GM12878 (cell line): ENCODE measurements around the gene FAM184B. TPM values are rescaled to one million over a fixed set of nuclear protein-coding genes. Genes with fewer than 3 reads are reported as not detected.

ENCODE experiments used
- ATAC-seq: fragments of 200-7000 bp; cut with Tn5 transposase; 3 replicates; pipeline ENCODE4 v1.9.1; 2020; ENCODE audit warnings: mild to moderate bottlenecking, moderate library complexity
- BruUV-seq: library from RNA; stranded (reverse); fragments of 400-500 nt; replicated peaks from 2 replicates; lab custom pipeline; 2021; lab: Mats Ljungman, UMichigan
- CTCF ChIA-PET: fragments of 300-600 bp; sonication (Branson Sonifier 250); formaldehyde crosslinking; extraction: SDS; loops from one replicate; lab custom pipeline; 2021; ENCODE audit warnings: inconsistent platforms; lab: Yijun Ruan, JAX
- POLR2A ChIA-PET: fragments of 350-600 bp; formaldehyde crosslinking; extraction: SDS; loops from one replicate; lab custom pipeline; 2021; ENCODE audit warnings: inconsistent platforms; lab: Charles Lee
- RAD21 ChIA-PET: fragments of 300-600 bp; sonication (Branson Sonifier 250); formaldehyde crosslinking; loops from one replicate; lab custom pipeline; 2023; ENCODE audit warnings: antibody characterized with exemption; ENCODE audit not compliant: unreplicated experiment; lab: Charles Lee
- SMC1A ChIA-PET: fragments of 300-600 bp; sonication (Branson Sonifier 250); formaldehyde crosslinking; loops from one replicate; lab custom pipeline; 2023; ENCODE audit not compliant: unreplicated experiment, uncharacterized antibody; lab: Charles Lee
- DNase-seq: peaks from one replicate; pipeline ENCODE4 v3.0.0-alpha.2; 2011; ENCODE audit warnings: low read depth, low spot score
- FAIRE-seq: peaks from 3 replicates; lab custom pipeline; 2011; peaks lifted over from hg19 to GRCh38; lab: Jason Lieb, UNC
- H2AFZ ChIP-seq: 2 replicates; pipeline ENCODE4 v1.6.0; 2011; ENCODE audit warnings: low read depth, low read length, control low read depth; ENCODE audit not compliant: control insufficient read depth
- H3K27ac ChIP-seq: 2 replicates; pipeline ENCODE4 v1.5.1; 2011; ENCODE audit warnings: control low read depth; ENCODE audit not compliant: control insufficient read depth, insufficient read depth
- H3K27me3 ChIP-seq, 2 experiments: replicated peaks in 1 of 2; 2 replicates each; pipeline versions ENCODE4 v1.6.0 to v1.6.1; 2011; ENCODE audit warnings: low read length in 1 of 2; ENCODE audit not compliant: control insufficient read depth in 2 of 2, insufficient read depth in 2 of 2
- H3K36me3 ChIP-seq, 2 experiments: 2 replicates each; pipeline ENCODE4 v1.5.1; 2011; ENCODE audit warnings: low read length in 1 of 2; ENCODE audit not compliant: control insufficient read depth in 2 of 2, insufficient read depth in 2 of 2
- H3K4me1 ChIP-seq: 2 replicates; pipeline ENCODE4 v1.6.1; 2011; ENCODE audit warnings: mild to moderate bottlenecking, low read length, moderate library complexity, mixed read lengths; ENCODE audit not compliant: control insufficient read depth, insufficient read depth
- H3K4me2 ChIP-seq: 2 replicates; pipeline ENCODE4 v1.6.0; 2011; ENCODE audit warnings: control low read depth; ENCODE audit not compliant: control insufficient read depth, insufficient read depth
- H3K4me3 ChIP-seq: fragments of 200-600 bp; sonication (generic); 2 replicates; pipeline ENCODE4 v1.5.1; 2016
- H3K79me2 ChIP-seq: 2 replicates; pipeline ENCODE4 v1.6.0; 2011; ENCODE audit warnings: low read length; ENCODE audit not compliant: control insufficient read depth, insufficient read depth
- H3K9ac ChIP-seq: 2 replicates; pipeline ENCODE4 v1.8.0; 2011; ENCODE audit warnings: low read length, control low read depth, mixed read lengths; ENCODE audit not compliant: control insufficient read depth, insufficient read depth
- H3K9me3 ChIP-seq: replicated peaks from 3 replicates; pipeline ENCODE4 v1.5.1; 2011; ENCODE audit warnings: mild to moderate bottlenecking, low read length; ENCODE audit not compliant: control insufficient read depth, insufficient read depth
- H4K20me1 ChIP-seq: 2 replicates; pipeline ENCODE4 v1.6.0; 2011; ENCODE audit not compliant: control insufficient read depth, insufficient read depth
- EED ChIP-seq: sonication (generic); IDR thresholded peaks from 2 replicates; pipeline ENCODE4 v1.6.1; 2016; ENCODE audit warnings: antibody characterized with exemption, low read depth
- PML ChIP-seq: IDR thresholded peaks from 2 replicates; pipeline ENCODE4 v1.6.1; 2012; ENCODE audit warnings: low read length, inconsistent platforms
- in situ Hi-C: fragments of 300-500 bp; cut with MboI; formaldehyde crosslinking; loops from 9 replicates; pipeline ENCODE4 v1.14.3; 2018; ENCODE audit warnings: mixed read lengths
- intact Hi-C: fragments of 100-400 bp; cut with micrococcal nuclease; formaldehyde crosslinking; loops from one replicate; pipeline ENCODE4 v1.14.2; 2022; ENCODE audit not compliant: unreplicated experiment
- polyA plus RNA-seq, 11 experiments: library from polyadenylated mRNA; depleted of rRNA in 4 of 11; unstranded in 6 of 11; stranded (reverse) in 5 of 11; fragments of >200 nt; fragmentation: Nextera tagmentation in 4 of 11; fragmentation: Illumina TruSeq in 1 of 11; extraction: Ambion mirVana in 4 of 11; extraction: Trizol in 1 of 11; gene quantifications; 1 replicate in 1 of 11; 2 replicates in 10 of 11; pipeline versions ENCODE4 v1.2.1 to v1.2.3, GENCODE V29; 2011 to 2016; ENCODE audit warnings: inconsistent platforms in 2 of 11, missing spikeins in 2 of 11, low read depth in 1 of 11
- total RNA-seq, 4 experiments: library from RNA; depleted of rRNA in 3 of 4; stranded (reverse); fragments of >200 nt in 3 of 4; fragmentation: Illumina TruSeq in 1 of 4; extraction: Trizol in 1 of 4; gene quantifications; 2 replicates each; pipeline versions ENCODE4 v1.2.1 to v1.2.3, GENCODE V29; 2013 to 2021
- TF ChIP-seq, protein P1 (sequence below): IDR thresholded peaks from 2 replicates; pipeline ENCODE4 v1.6.1; 2011; ENCODE audit warnings: low read depth, mild to moderate bottlenecking, low read length, moderate library complexity, borderline replicate concordance; ENCODE audit errors: extremely low read depth
- TF ChIP-seq, protein P2 (sequence below): IDR thresholded peaks from 2 replicates; pipeline ENCODE4 v1.6.1; 2012; ENCODE audit warnings: mild to moderate bottlenecking, low read depth, low read length

Gene FAM184B
- total and polyA plus RNA-seq, 10 of the 15 experiments (the other 5 are each of a cell fraction or from before 2014, with no cell fraction given) = under 0.01 TPM; not detected in 9

DNA sequence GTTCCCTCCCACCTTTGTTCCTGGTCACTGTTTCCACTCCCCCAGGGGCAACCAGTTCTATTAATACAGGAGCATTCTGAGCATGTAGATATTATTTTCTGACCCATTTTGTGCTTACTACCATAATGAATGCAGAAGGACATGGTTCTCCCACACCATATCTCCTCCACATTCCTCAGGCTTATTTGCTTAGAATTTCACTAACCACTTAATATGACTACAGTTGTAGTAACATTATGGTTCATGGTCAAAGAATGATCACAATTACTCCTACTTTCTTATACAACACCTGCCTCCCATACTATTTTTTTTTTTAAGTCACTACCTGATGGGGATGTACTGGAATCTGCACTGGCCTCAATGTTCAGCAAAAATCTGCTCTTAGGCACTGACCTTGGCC, 7.5 kb upstream of the FAM184B start:
- POLR2A ChIA-PET = no interaction called here

More for the DNA sequence above, 7.5 kb upstream of the FAM184B start:
- intact Hi-C loops (no loop called here), in situ Hi-C loops (no loop called here)
- FAIRE-seq (no peak), ATAC-seq (no peak), DNase-seq (no peak)
- H3K79me2 ChIP-seq = no peaks in the 10 kb centered on the region
- H3K9me3 ChIP-seq = no peaks in the 10 kb centered on the region; the same call in 2 of the 3 replicates
- H3K9ac ChIP-seq = no peak overlapping the region
- H2AFZ ChIP-seq = no peak overlapping the region
- SMC1A ChIA-PET = interaction anchor here (3.1 kb wide), 1 partner anchor 16 kb away, joined by 12 read pairs; no protein-coding TSS in a partner anchor
- no peaks in the 10 kb centered on the region for H4K20me1 ChIP-seq
- RAD21 ChIA-PET = no interaction called here
- H3K36me3 ChIP-seq = no peaks in the 10 kb centered on the region
- no peaks in the 10 kb centered on the region for H3K4me1 ChIP-seq
- TF ChIP-seq, protein P1, sequence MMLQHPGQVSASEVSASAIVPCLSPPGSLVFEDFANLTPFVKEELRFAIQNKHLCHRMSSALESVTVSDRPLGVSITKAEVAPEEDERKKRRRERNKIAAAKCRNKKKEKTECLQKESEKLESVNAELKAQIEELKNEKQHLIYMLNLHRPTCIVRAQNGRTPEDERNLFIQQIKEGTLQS = no peak
- TF ChIP-seq PML (no peak), EED (no peak)
- TF ChIP-seq, protein P2, sequence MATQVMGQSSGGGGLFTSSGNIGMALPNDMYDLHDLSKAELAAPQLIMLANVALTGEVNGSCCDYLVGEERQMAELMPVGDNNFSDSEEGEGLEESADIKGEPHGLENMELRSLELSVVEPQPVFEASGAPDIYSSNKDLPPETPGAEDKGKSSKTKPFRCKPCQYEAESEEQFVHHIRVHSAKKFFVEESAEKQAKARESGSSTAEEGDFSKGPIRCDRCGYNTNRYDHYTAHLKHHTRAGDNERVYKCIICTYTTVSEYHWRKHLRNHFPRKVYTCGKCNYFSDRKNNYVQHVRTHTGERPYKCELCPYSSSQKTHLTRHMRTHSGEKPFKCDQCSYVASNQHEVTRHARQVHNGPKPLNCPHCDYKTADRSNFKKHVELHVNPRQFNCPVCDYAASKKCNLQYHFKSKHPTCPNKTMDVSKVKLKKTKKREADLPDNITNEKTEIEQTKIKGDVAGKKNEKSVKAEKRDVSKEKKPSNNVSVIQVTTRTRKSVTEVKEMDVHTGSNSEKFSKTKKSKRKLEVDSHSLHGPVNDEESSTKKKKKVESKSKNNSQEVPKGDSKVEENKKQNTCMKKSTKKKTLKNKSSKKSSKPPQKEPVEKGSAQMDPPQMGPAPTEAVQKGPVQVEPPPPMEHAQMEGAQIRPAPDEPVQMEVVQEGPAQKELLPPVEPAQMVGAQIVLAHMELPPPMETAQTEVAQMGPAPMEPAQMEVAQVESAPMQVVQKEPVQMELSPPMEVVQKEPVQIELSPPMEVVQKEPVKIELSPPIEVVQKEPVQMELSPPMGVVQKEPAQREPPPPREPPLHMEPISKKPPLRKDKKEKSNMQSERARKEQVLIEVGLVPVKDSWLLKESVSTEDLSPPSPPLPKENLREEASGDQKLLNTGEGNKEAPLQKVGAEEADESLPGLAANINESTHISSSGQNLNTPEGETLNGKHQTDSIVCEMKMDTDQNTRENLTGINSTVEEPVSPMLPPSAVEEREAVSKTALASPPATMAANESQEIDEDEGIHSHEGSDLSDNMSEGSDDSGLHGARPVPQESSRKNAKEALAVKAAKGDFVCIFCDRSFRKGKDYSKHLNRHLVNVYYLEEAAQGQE = no peak
- no peak overlapping the region for H3K4me3 ChIP-seq
- CTCF ChIA-PET = interaction anchor here (0.7 to 1.0 kb wide), 2 partner anchors 17 to 525 kb away, joined by 3 read pairs; no protein-coding TSS in a partner anchor
- H3K27ac ChIP-seq = no peak overlapping the region
- no TSS peak for BruUV-seq
- H3K4me2 ChIP-seq = no peak overlapping the region
- no peaks in the 10 kb centered on the region for H3K27me3 ChIP-seq
